ENCODE data around the gene PYCARD.
"Not testable (repeated sequence)": the region's sequence is repeated elsewhere in the genome, so short reads cannot be mapped to it uniquely, and the experiment has no call there.

PYCARD gene

DNA sequence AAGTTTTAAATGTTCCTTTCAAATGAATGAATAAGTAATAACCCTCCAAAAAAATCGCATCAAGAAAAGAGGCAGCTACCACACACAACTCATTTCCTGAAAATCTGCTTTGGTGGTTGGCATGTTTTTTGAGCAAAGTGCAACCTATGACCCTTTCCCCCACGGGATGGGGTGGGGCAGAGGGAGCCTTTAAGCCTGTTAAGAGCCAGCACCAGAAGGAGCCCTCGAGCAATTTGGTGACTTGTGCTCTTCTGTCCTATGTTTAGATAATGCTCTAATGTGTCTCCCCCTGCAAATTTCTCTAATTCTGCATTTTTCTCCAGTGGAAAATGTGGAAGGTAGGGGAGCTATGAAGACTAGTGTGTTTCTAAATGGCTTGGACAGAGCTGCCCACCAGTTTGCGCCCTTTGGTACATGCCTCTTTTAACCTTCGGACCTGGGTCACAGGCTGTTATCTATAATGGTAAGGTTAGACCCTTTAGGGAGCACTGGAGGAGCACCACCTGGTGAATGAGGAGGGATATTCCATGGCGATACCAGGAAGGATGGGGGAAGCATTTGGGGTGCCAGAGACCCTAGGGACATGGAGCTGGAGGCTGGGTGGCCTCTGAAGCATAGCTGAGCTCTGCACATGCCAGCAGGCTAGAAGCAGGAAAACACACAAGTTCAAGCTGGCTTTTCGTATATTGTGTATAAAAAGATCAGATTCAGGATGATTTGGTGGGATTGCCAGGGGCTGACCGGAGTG, 1.6 kb downstream of the PYCARD start:
- Mint-ChIP-seq H3K27ac (peak overlapping the region; percentile 64), H3K36me3 (no peaks in the 10 kb centered on the region), H3K9me3 (ENCODE audit: low read depth) (no peaks in the 10 kb centered on the region), H3K4me3 (peak overlapping the region; percentile 77), H3K4me1 (ENCODE audit: low read depth) (peaks cover 50% of the 10 kb centered on the region), H3K27me3 (no peaks in the 10 kb centered on the region)

DNA sequence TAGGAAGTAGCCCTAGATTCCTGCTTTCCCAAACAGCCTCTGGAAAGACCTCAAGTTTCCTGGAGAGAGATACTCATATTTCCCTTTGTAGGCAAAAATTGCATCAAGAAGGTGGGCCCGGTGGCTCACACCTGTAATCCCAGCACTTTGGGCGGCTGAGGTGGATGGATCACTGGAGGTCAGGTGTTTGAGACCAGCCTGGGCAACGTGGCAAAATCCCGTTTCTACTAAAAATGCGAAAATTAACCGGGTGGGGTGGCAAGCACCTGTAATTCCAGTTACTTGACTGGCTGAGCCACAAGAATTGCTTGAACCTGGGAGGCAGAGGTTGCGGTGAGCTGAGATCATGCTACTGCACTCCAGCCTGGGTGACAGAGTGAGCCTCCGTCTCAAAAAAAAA, 2.4 kb downstream of the PYCARD start:
- H3K9me3 Mint-ChIP-seq (ENCODE audit: low read depth); H3K36me3 Mint-ChIP-seq; H3K27me3 Mint-ChIP-seq: not testable (repeated sequence)
- peak overlapping the region; percentile 4 for H3K4me3 Mint-ChIP-seq
- peaks cover 52% of the 10 kb centered on the region for H3K4me1 Mint-ChIP-seq (ENCODE audit: low read depth)
- peak overlapping the region; percentile 68 for H3K27ac Mint-ChIP-seq

GRCh38 chr16:31199430-31200041, 3.0 kb downstream of the PYCARD start:
- peaks cover 3% of the 10 kb centered on the region for H3K36me3 Mint-ChIP-seq
- H3K27me3 Mint-ChIP-seq: no peaks in the 10 kb centered on the region
- peak overlapping the region; percentile 4 for H3K4me3 Mint-ChIP-seq
- H3K4me1 Mint-ChIP-seq (ENCODE audit: low read depth): peaks cover 56% of the 10 kb centered on the region
- peak overlapping the region; percentile 68 for H3K27ac Mint-ChIP-seq
- H3K9me3 Mint-ChIP-seq (ENCODE audit: low read depth): no peaks in the 10 kb centered on the region

DNA sequence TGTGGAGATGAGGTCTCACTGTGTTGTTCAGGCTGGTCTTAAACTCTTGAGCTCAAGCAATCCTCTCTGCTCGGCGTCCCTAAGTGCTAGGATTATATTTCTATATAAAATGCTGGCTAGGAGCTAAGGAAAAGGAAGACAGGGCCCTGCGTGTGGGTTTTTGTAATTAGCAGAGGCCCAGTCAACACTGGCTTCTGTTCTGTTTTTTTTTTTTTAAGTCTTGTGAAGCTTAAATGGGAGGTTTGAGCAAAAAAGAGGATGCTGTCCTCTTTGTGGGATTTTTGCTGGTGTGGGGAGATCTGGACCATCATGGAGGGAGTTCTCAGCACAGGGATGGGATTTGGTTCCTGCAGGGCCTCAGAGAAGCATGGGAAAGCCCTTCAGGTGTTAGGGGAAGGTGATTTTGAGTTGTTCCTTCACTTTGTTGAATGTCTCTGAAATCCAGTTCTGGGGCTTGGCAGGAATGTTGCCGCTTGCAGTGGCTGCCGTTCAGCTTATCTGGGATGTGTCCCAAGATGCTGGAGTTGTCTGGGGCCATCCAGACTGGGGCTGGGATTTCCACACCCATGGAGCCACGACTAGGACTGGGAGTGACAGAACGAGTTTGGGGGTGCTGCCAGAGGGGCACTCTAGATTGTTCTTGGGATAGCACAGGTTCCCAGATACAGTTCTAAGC, 4.2 kb downstream of the PYCARD start:
- Mint-ChIP-seq H3K27me3 (no peaks in the 10 kb centered on the region), H3K4me1 (ENCODE audit: low read depth) (peaks cover 59% of the 10 kb centered on the region), H3K27ac (peak overlapping the region; percentile 61)

GRCh38 chr16:31196324-31197088, 6.1 kb downstream of the PYCARD start:
- H3K9me3 Mint-ChIP-seq (ENCODE audit: low read depth): no peaks in the 10 kb centered on the region
- peak overlapping the region; percentile 80 for H3K27ac Mint-ChIP-seq
- peaks cover 9% of the 10 kb centered on the region for H3K36me3 Mint-ChIP-seq
- no peaks in the 10 kb centered on the region for H3K27me3 Mint-ChIP-seq
- peaks cover 60% of the 10 kb centered on the region for H3K4me1 Mint-ChIP-seq (ENCODE audit: low read depth)
- H3K4me3 Mint-ChIP-seq: no peak overlapping the region

More for the DNA sequence above, 4.2 kb downstream of the PYCARD start:
- H3K4me3 Mint-ChIP-seq: no peak overlapping the region
- H3K9me3 Mint-ChIP-seq (ENCODE audit: low read depth): no peaks in the 10 kb centered on the region
- H3K36me3 Mint-ChIP-seq: peaks cover 4% of the 10 kb centered on the region

DNA sequence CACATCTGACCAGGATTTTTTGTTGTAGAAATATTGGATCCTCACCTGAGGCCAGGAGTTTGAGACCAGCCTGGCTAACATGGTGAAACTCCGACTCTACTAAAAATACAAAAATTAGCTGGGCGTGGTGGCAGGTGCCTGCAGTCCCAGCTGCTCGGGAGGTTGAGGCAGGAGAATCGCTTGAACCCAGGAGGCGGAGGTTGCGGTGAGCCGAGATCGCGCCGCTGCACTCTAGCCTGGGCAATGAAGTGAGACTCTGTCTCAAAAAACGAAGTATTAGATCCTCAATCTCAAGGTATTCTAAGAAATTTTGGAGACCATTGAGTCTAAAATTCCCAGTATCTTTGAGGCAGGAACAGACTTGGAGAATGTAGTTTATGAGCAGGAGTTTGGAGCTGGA, 6.7 kb downstream of the PYCARD start:
- H3K4me1 Mint-ChIP-seq (ENCODE audit: low read depth): peaks cover 57% of the 10 kb centered on the region
- H3K27ac Mint-ChIP-seq: peak overlapping the region; percentile 80
- H3K27me3 Mint-ChIP-seq; H3K9me3 Mint-ChIP-seq (ENCODE audit: low read depth); H3K4me3 Mint-ChIP-seq: not testable (repeated sequence)
- H3K36me3 Mint-ChIP-seq: peaks cover 12% of the 10 kb centered on the region

GRCh38 chr16:31194898-31195297, 7.7 kb downstream of the PYCARD start:
- H3K27ac Mint-ChIP-seq: peak overlapping the region; percentile 16
- no peaks in the 10 kb centered on the region for H3K9me3 Mint-ChIP-seq (ENCODE audit: low read depth)
- peaks cover 60% of the 10 kb centered on the region for H3K4me1 Mint-ChIP-seq (ENCODE audit: low read depth)
- no peaks in the 10 kb centered on the region for H3K27me3 Mint-ChIP-seq
- no peak overlapping the region for H3K4me3 Mint-ChIP-seq
- peaks cover 12% of the 10 kb centered on the region for H3K36me3 Mint-ChIP-seq

- H3K36me3 Mint-ChIP-seq: peaks cover 12% of the 10 kb centered on the region
- no peaks in the 10 kb centered on the region for H3K9me3 Mint-ChIP-seq (ENCODE audit: low read depth)
- H3K4me1 Mint-ChIP-seq (ENCODE audit: low read depth): peaks cover 58% of the 10 kb centered on the region
- no peaks in the 10 kb centered on the region for H3K27me3 Mint-ChIP-seq
- H3K27ac Mint-ChIP-seq: no peak overlapping the region
- no peak overlapping the region for H3K4me3 Mint-ChIP-seq
These were observed 8.7 kb downstream of the PYCARD start for GRCh38 chr16:31193874-31194273.

GRCh38 chr16:31192856-31193642, 9.5 kb downstream of the PYCARD start:
- peaks cover 14% of the 10 kb centered on the region for H3K36me3 Mint-ChIP-seq
- peak overlapping the region; percentile 75 for H3K27ac Mint-ChIP-seq
- peaks cover 59% of the 10 kb centered on the region for H3K4me1 Mint-ChIP-seq (ENCODE audit: low read depth)
- no peaks in the 10 kb centered on the region for H3K9me3 Mint-ChIP-seq (ENCODE audit: low read depth)
- H3K4me3 Mint-ChIP-seq: peak overlapping the region; percentile 30
- H3K27me3 Mint-ChIP-seq: no peaks in the 10 kb centered on the region

- Mint-ChIP-seq H3K4me3 (peak overlapping the region; percentile 9), H3K36me3 (peaks cover 14% of the 10 kb centered on the region), H3K9me3 (ENCODE audit: low read depth) (no peaks in the 10 kb centered on the region), H3K27me3 (no peaks in the 10 kb centered on the region), H3K4me1 (ENCODE audit: low read depth) (peaks cover 65% of the 10 kb centered on the region), H3K27ac (peak overlapping the region; percentile 77)
These were observed 10.7 kb downstream of the PYCARD start for GRCh38 chr16:31191697-31192428.

- Mint-ChIP-seq H3K4me1 (ENCODE audit: low read depth) (peaks cover 71% of the 10 kb centered on the region), H3K9me3 (ENCODE audit: low read depth) (no peaks in the 10 kb centered on the region), H3K27ac (peak overlapping the region; percentile 77), H3K27me3 (no peaks in the 10 kb centered on the region), H3K4me3 (peak overlapping the region; percentile 7), H3K36me3 (peaks cover 19% of the 10 kb centered on the region)
These were observed 11.6 kb downstream of the PYCARD start for GRCh38 chr16:31190818-31191444.

GRCh38 chr16:31190061-31190460, 12.5 kb downstream of the PYCARD start:
- Mint-ChIP-seq H3K36me3 (peaks cover 24% of the 10 kb centered on the region), H3K9me3 (ENCODE audit: low read depth) (no peaks in the 10 kb centered on the region), H3K4me3 (no peak overlapping the region), H3K27ac (peak overlapping the region; percentile 86), H3K27me3 (no peaks in the 10 kb centered on the region), H3K4me1 (ENCODE audit: low read depth) (peaks cover 78% of the 10 kb centered on the region)

GRCh38 chr16:31189412-31189778, 13.2 kb downstream of the PYCARD start:
- H3K27me3 Mint-ChIP-seq: no peaks in the 10 kb centered on the region
- H3K4me3 Mint-ChIP-seq: no peak overlapping the region
- H3K4me1 Mint-ChIP-seq (ENCODE audit: low read depth): peaks cover 80% of the 10 kb centered on the region
- no peaks in the 10 kb centered on the region for H3K9me3 Mint-ChIP-seq (ENCODE audit: low read depth)
- peak overlapping the region; percentile 86 for H3K27ac Mint-ChIP-seq
- peaks cover 21% of the 10 kb centered on the region for H3K36me3 Mint-ChIP-seq

Measured in activated naive CD8-positive, alpha-beta T cell (primary cell).